GM18520 (cell line): Measurements from ENCODE around the gene PPP1R12C.
"Not testable (repeated sequence)": the region's sequence is repeated elsewhere in the genome, so short reads cannot be mapped to it uniquely, and the experiment has no call there.

Experiments
- ATAC-seq: cut with Tn5 transposase; IDR thresholded peaks from one replicate; pipeline ENCODE4 v1.9.1; 2021; ENCODE audit not compliant: unreplicated experiment

PPP1R12C gene

DNA sequence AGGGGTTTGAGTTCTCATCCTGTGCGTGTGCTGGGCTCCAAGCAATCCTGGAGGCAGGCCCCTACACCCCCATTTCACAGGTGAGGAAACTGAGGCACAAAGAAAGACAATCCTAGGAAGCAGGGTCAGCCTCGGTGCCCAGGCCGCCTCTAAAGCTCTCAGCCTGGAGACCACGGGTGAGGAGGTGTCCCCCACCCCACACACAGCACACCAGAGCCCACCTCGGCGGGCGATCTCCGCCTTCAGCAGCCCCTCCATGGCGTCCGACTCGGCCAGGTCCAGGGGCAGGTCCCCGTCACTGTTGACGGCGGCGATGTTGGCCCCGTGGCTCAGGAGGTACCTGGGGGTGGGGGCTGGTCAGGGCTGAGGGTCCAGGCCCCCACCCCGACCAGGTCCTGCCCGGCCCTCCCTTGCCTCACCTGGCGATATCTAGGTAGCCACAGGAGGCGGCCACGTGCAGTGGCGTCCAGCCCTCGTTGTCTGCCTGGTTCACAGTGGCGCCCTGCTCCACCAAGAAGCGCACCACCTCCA lies 5.1 kb downstream of the PPP1R12C start:
- no peak for ATAC-seq

DNA sequence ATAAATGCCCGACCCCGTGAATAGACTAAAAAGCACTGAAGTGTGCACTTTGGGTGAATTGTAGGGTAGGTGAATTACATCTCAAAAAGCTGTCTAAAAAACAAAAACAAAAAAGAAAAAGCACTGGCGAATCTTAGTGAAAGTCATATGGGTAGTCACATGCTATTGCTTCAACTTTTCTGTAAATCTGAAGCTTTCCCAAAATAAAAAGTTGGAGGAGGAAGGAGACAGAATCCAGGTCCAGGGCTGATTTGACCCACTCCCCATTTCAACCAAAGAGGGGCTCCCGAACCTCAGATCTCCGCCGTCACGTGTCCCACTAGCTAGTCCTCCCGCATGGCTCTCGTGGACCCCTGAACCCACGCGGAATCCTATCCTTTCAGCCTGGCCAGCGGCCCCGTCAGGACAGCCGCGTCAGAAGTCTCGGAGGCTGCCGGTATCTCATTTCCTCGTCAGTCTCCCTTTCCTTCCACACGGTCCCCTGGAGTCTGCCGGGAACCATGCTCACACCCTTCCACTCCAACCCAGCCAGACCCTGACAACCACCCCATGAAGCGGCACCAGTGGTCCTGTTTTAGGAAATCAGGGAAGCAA lies 6.1 kb downstream of the PPP1R12C start:
- no peak for ATAC-seq

DNA sequence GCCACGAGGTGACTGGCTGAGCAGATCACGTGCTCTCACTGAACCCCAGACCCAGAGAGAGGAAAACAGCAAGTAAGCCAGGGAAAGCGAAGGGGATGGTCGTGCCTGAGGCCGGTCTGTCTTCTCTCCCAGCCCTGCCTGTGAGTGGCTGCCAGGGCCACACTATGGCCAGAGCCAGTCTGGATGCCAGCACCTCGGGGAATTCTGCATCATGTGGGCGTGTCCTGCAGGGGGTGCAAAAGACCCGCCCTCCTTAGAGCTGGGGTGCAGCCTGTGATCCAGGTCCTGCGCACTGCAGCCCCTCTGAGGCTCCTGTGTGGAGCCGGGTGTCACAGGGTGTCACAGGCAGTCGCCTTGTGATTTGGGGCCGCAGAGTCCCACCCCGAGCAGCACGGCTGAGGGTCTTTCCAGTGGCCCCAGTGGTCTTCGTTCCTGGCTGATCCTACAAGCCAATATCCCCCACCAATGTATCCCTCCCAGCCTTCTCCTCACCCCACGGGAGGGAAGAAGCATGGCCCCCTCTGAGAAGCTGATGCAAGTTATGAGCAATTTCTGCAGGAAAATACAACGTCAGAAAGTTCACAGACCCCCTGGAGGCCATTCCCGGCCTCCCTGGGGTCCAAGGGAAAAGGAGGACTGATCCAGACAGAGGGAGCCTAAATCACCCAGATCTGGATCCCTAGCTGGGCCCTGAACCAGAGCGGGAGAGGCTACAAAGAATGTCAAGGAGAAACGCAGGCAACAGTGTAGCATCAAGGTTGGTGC lies 7.7 kb downstream of the PPP1R12C start:
- ATAC-seq, result no peak

DNA sequence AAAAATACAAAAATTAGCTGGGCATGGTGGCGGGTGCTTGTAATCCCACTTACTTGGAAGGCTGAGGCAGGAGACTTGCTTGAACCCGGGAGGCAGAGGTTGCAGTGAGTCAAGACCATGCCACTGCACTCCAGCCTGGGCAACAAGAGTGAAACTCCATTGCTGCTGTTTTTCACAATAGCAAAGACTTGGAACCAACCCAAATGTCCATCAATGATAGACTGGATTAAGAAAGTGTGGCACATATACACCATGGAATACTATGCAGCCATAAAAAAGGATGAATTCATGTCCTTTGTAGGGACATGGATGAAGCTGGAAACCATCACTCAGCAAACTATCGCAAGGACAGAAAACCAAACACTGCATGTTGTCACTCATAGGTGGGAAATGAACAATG lies 10.2 kb downstream of the PPP1R12C start:
- ATAC-seq, result not testable (repeated sequence)

DNA sequence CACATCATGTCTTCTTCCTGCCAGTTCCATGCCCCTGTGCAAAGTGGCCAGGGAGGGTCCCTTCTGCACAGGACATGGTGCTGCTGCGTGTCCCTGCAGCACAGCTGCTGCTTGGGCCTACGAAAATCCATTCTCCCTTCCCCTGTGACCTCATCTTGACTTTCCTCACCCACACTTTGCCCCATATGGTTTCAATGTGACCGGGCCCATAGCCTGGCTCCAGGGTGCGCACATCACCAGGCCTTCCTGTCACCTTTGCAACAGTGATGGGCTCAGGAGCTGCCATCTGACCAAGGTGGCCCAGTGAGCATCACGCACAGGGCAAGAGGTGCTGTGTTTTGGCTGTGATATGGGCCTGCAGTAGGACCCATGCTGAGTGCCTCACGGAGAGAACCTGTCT lies 10.8 kb downstream of the PPP1R12C start:
- no peak for ATAC-seq

DNA sequence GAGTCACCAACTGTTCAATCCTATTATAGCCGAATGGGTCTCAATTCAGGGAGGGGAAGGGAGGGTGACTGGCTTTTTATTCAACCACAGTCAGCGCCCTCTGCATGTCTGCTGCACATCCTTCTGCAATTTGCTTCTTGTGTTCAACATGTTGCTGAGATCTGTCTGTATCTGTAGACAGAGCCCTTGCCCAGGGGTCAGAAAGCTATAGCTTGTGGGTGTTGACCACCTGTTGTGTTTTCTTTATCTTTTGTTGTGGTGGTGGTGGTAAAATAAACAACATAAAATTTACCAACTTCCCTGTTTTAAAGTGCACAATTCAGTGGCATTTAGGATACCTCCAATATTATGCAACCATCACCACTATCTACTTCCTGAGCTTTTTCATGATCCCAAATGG lies 12.2 kb downstream of the PPP1R12C start:
- ATAC-seq, result no peak

DNA sequence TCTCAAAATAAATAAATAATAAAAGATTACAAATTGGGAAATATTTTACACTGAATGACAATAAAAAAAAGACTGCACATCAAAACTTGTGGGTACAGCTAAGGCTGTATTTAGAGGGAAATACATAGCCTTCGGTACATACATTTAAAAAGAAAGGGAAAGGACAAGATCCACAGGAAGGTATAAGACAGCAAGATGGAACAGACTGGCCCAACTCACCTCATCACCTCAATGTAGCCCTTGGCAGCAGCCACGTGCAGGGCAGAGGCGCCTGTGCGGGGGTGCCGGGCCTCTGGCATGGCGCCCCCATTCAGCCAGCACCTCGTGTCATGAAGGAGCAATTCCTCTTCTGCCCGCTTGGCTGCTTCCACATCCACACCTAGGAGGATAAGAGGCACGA lies 14.2 kb downstream of the PPP1R12C start:
- ATAC-seq, result no peak

DNA sequence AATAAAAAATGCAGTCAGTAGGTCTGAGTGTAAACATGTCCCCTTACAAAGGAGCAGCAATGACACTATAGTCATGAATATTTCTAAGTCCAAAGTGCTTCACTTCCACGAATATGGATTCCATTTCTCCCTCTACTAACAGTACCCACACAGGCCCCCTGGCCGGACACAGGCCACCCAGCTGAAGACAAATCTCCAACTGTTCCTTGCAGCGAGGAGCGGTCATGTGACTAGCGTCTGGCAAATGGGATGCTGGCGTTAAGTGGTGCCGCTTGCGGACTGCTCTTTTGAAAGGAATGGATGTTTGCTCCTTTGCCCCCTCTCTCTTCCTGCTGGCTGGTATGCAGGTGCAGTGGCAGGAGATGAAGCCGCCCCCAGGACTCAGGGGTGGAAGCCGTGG lies 16.2 kb downstream of the PPP1R12C start:
- no peak for ATAC-seq

DNA sequence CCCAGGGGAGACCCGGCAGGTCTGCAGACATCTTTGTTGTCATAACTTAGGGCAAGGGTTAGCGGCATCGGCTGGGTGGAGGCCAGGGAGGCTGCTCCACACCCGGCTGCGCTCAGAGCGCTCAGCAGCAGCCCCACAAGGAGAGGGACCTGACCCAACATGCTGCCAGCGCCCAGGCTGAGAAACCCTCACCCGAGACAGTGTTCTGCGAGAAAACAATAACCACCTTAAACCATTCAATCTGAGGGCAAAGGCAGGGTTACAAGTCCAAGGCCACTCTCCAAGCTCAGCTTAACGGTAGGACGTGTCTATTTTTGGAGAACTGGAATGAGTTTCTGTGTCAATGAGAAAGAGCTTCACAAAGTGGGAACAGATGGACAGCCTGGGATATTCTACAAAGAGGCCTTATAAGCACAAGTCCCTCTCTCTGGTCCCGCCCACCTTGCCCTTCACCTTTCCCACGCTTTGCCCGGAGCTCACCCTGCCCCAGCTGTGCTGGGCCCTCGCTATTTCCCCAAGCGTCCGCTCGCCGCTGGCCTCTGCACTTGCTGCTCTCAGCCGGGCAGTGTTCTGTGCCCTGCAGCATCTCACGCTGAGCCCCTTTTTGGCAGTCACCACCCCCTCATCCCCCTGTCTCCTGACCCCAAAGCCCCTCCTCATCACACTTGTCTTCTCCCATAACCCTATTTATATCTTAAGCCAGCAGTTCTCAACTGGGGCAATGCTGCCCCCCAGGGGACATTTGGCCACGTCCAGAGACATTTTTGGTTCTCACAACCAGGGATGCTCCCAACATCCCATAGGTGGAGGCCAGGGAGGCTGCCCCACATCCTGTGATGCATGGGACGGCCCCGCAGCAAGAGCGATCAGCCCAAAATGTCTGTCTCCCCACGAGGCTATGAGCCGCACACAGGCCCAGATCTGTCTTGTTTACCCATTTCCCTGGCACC lies 17.6 kb downstream of the PPP1R12C start:
- ATAC-seq, result no peak

DNA sequence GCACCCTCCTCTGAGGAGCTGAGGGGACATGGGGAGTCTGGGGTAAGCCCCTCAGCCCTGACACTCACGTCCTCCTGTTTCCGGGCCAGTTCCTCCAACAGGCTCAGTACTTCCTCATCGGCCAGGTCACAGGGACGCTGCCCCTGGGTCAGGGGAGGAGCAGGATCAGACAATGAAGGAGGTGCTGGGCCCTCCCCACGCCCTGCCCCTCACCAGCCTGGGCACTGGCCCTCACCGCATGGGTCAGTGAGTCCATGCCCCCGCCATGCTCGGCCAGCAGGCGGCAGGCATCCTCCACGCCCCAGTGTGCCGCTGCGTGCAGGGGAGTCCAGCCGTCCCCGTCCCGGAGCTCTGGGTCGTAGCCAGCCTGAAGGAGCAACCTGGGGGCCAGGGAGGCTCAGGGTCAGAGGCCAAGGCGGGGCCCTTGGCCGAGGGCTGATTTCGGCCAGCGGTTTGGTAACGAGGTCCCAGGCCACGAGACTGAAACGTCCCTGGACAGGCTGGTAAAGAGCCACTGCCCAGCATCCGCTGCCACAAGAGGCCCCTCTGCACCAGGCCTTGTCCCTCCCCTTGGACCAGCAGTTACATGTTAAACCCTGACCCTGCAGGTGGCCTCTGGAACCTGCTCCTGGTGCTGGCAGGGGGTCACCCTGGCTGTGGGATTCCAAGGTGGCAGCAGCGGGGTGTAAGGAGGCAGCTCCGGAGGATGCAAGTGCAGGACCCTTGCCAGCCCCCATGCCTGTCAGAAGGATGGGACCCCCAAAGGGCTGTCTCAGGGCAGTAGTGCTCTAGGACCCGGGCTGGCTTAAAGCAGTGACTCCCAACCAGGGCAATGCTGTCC lies 18.5 kb downstream of the PPP1R12C start:
- ATAC-seq, result no peak

DNA sequence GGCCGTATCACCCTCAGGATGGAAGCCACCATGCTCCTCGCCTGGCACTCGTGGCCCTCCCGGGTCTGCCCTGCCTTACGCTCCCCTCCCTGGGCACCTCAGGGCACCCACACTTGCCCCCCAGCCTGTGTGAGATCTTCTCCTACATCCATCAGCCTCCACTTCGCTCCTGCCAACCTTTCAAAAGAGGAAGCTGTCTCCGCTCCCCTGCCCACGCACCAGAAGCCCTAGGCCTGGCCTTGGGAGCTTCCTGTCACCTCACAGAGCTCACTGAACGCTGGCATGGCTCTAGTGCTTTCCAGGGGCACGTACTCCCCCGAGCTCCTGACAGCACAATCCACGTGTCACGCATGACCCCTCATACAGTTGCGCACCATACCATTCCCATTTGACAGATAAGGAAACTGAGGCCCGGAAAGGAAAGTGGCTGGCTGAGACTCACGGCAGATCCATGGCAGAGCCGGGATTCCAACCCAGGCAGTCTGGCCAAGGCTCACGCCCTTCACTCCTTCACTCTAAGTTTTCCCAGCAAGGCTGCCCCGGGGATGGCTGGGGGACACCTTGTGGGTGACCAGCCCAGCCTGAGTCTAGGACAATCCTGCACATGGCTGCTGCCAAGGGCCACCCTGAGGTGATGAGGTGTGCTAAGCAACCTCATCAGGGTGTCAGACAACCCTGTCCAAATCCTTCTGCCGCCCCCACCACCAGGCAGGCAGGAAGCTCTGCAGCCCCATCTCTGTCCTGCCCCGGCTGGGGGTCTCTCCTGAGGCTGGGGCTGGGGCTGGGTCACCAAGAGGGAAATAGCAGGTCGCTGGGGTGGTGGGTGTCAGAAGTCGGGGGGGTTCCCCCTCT lies 19.3 kb downstream of the PPP1R12C start:
- no peak for ATAC-seq

DNA sequence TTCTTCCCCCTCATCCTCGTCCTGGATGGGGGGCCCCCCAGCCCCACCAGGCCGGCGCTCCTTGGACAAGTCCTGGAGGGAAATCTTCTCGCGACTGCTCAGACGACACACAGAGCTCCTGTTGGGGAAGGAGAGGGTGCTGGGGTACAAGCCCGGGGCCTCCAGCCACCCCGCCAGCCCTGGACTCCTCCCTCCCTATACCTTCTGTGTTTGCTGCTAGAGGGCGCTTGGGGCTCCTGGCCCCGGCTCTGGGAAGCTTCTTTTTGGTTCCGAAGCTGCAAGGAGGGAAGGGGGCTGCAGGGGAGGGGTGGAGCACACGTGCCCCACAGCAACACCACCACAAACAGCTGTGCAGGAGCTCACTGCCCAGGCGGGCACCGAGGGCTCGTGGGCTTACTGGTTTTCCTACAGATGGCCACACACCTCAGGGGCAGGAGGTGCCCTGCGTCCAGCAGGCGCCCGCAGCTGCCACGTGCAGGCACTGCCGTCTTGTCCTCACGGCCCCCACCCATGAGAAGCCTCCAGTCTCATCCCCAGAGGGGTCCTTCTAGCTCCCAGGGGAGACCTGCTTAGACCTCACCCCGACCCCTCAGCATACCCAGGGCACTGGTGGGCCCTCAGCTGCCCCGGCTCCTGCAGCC lies 21.3 kb downstream of the PPP1R12C start:
- ATAC-seq, result no peak

DNA sequence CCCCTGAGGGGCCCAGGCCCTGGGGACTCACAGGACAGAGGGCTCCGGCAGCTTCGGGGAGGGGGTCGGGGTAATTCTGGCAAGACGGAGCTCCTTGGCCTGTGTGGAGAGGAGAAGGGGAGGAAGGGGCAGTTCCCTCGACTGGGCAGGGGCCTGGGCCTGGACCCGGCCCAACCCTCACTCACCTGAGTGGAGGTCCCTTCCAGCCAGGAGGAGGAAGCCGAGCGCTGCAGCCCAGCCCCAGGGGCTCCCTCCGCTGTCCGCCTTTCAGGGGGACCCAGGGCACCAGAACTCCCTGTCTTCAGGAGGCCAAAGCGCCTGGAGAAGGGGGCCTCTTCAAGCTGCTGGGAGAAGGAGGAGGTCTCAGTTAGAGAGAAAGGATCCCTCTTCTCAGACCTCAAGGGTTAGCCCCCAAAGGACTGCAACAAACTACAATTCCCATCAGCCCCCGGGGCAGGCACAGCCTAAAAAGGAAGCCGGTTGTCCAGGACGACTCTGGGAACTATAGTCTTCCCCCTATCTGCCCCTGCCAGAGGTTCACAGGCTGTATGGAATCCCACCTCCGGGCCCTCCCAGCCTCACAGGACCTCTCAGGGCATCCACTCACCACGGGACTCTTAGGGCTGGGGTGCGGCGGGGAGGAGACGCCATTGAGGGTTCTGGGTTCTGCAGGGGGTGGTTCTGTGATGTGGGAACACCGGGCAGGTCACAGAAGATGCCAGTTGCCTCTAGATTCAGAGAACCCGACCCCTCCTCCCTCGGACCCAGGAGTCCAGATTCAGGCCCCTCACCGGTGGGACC lies 22.0 kb downstream of the PPP1R12C start:
- ATAC-seq, result no peak

DNA sequence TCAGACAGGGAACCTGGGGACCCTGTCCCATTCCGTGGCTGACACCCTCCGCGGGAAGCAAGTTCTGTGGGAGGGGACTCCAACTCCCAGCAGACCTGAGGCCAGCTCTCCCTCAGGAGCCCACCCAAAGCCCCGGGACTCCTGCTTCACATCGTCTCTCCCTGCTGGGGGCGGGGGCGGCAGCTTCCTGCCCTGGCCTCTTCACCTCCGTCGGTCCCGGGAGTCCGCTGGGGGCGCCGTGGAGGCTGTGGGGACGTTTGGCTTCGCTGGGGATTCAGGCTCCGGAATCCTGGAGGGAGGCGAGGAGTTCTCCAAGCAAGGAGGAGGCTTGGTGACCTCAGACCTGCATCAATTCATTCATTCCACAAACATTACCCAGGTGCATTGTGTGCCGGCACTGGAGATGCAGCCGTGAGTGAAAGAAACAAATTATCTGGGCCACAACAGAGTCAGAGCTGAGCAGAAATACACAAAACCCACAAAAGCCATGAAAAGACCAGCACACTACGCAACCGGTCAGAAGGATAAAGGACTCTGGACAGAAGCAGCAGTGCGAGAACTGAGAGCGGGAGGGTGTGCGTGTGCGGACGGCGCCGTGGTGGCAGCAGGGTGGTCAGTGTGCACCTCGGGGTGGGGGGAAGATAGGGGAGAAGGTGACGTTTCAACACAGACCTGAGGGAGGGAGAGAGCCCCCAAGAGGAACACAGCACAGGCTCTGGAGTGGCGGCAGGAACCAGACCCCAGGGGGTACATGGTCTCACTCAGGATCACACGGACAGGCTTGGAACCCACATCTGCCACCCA lies 22.8 kb downstream of the PPP1R12C start:
- no peak for ATAC-seq

DNA sequence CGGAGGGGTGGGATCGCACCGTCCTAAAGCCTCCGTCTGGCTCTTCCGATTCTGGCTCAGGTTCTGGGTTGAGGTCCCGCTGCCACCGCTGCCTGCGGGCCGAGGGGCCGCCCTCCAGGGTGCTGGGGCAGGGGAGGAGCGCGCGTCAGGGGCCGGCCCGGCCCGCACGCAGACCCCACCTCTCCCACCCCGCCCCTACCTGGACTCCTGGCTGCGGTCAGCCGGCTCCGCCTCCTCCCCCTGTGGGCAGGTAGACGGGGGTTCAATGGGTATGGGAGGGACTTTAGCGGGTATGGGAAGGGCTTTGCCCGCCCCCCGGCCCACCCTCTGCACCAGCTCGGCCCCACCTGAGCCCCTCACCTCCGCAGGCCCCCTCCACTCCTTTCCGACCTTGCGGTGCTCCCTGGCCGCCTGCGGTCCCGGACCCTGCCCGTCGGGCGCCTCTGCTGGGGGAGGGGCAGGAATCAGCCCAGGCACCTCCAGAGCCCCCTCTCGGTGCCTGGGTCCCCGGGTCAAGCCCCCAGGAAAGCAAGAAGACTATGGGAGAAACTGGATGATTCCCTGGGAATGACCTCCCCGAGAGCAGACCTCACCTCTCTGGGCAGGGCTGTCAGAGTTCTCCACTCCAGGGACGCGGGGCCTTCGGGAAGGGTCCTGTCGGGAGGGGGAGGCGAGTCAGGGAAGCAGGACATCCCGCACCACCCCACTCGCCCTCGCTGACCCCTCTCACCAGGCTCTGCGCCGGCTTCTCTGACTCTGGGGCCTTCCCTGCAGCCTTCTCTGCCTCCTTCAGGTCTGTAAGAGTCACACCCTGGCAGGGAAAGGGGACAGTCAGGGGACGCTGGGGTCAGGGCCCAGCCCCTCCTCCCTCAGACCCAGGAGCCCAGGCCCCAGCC lies 24.8 kb downstream of the PPP1R12C start:
- no peak for ATAC-seq

DNA sequence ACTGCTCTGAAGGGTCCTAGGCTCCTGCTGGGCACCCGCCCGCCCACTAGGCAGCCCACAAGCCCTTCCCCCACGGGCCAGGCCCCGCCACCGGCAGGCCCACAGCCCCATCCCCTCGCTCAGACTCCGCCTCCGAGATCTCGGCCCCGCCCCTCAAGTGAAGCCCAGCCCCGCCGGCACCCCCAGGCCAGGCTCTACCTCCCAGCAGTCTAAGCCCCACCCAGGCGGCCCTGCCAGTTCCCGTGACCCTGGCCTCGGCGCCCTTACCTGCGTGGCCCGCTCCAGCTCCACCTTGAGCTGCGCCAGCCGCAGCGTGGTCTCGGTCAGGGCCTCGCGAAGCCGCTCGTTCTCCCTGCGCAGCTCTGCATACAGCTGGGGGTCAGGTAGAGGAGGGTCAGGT lies 25.5 kb downstream of the PPP1R12C start:
- no peak for ATAC-seq
